ENCODE data around the gene TMEM17.

- TF ChIP-seq, protein P1, sequence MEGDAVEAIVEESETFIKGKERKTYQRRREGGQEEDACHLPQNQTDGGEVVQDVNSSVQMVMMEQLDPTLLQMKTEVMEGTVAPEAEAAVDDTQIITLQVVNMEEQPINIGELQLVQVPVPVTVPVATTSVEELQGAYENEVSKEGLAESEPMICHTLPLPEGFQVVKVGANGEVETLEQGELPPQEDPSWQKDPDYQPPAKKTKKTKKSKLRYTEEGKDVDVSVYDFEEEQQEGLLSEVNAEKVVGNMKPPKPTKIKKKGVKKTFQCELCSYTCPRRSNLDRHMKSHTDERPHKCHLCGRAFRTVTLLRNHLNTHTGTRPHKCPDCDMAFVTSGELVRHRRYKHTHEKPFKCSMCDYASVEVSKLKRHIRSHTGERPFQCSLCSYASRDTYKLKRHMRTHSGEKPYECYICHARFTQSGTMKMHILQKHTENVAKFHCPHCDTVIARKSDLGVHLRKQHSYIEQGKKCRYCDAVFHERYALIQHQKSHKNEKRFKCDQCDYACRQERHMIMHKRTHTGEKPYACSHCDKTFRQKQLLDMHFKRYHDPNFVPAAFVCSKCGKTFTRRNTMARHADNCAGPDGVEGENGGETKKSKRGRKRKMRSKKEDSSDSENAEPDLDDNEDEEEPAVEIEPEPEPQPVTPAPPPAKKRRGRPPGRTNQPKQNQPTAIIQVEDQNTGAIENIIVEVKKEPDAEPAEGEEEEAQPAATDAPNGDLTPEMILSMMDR (IDR thresholded peaks at IDR 0.05), result no peak
- TF ChIP-seq EZH2 (IDR thresholded peaks at IDR 0.05) (no peak), EZH2phosphoT487 (IDR thresholded peaks at IDR 0.05) (no peak)
Observed at GRCh38 chr2:62469114-62469513, 36.9 kb downstream of the TMEM17 start.

All from neural progenitor cell (in vitro differentiated cells).